ENCODE measurements around the gene ERFE.
"Not testable (repeated sequence)": the region's sequence is repeated elsewhere in the genome, so short reads cannot be mapped to it uniquely, and the experiment has no call there.

Gene ERFE

GRCh38 chr2:238169048-238169707 is 10.4 kb downstream of the ERFE start:
- peak; percentile 86 for DNase-seq (ENCODE audit: low spot score)

GRCh38 chr2:238169708-238170251 is 11.0 kb downstream of the ERFE start:
- DNase-seq (ENCODE audit: low spot score), result no peak

GRCh38 chr2:238170386-238171071 is 11.8 kb downstream of the ERFE start:
- peak; percentile 62 for DNase-seq (ENCODE audit: low spot score)

GRCh38 chr2:238171072-238171431 is 12.3 kb downstream of the ERFE start:
- not testable (repeated sequence) for DNase-seq (ENCODE audit: low spot score)

- DNase-seq (ENCODE audit: low spot score), result no peak
Observed at GRCh38 chr2:238171575-238172187, 12.9 kb downstream of the ERFE start.

- DNase-seq (ENCODE audit: low spot score), result no peak
Observed at GRCh38 chr2:238172439-238172838, 13.7 kb downstream of the ERFE start.

GRCh38 chr2:238173692-238174091 is 14.9 kb downstream of the ERFE start:
- no peak for DNase-seq (ENCODE audit: low spot score)

GRCh38 chr2:238174291-238174690 is 15.5 kb downstream of the ERFE start:
- no peak for DNase-seq (ENCODE audit: low spot score)

GRCh38 chr2:238174701-238175100 is 15.9 kb downstream of the ERFE start:
- DNase-seq (ENCODE audit: low spot score), result no peak

GRCh38 chr2:238176613-238177012 is 17.8 kb downstream of the ERFE start:
- no peak for DNase-seq (ENCODE audit: low spot score)

GRCh38 chr2:238180554-238180953 is 21.8 kb downstream of the ERFE start:
- DNase-seq (ENCODE audit: low spot score), result no peak

- DNase-seq (ENCODE audit: low spot score), result no peak
Observed at GRCh38 chr2:238182362-238182761, 23.6 kb downstream of the ERFE start.

GRCh38 chr2:238183821-238184220 is 25.1 kb downstream of the ERFE start:
- DNase-seq (ENCODE audit: low spot score), result no peak

- DNase-seq (ENCODE audit: low spot score), result no peak
Observed at GRCh38 chr2:238187618-238188548, 29.1 kb downstream of the ERFE start.

- DNase-seq (ENCODE audit: low spot score), result no peak
Observed at GRCh38 chr2:238190445-238190844, 31.7 kb downstream of the ERFE start.

GRCh38 chr2:238202326-238203093 is 43.7 kb downstream of the ERFE start:
- DNase-seq (ENCODE audit: low spot score), result peak; percentile 37

GRCh38 chr2:238203094-238203972 is 44.6 kb downstream of the ERFE start, which contains the start of gene ILKAP:
Gene ILKAP (minus strand): TSS chr2:238203695. CDS start chr2:238203553, 142 bp downstream.
- peak; percentile 92 for DNase-seq (ENCODE audit: low spot score)

GRCh38 chr2:238203973-238204683 is 45.4 kb downstream of the ERFE start:
- DNase-seq (ENCODE audit: low spot score), result no peak

- no peak for DNase-seq (ENCODE audit: low spot score)
Observed at GRCh38 chr2:238207006-238207405, 48.2 kb downstream of the ERFE start.
